HepG2 (cell line): ENCODE results near the gene UNC5CL. TPM values are rescaled to one million over a fixed set of nuclear protein-coding genes. Genes with fewer than 3 reads are reported as not detected.
A peak's percentile ranks its signal among the peaks of the same experiment; 100 is the strongest.

Experiments
- ATAC-seq: fragments of 200-7000 bp; cut with Tn5 transposase; 3 replicates; pipeline ENCODE4 v1.9.1; 2020; ENCODE audit warnings: mild to moderate bottlenecking, moderate library complexity
- BruUV-seq: library from RNA; stranded (reverse); fragments of 400-500 nt; replicated peaks from 2 replicates; lab custom pipeline; 2021; lab: Mats Ljungman, UMichigan
- CTCF ChIA-PET: fragments of 300-600 bp; formaldehyde crosslinking; extraction: SDS; loops from one replicate; lab custom pipeline; 2021; ENCODE audit warnings: low total read pairs, inconsistent platforms, low intra/inter-chr PET ratio; lab: Yijun Ruan, JAX
- POLR2A ChIA-PET: fragments of 350-600 bp; sonication (Branson Sonifier 250); formaldehyde crosslinking; loops from one replicate; lab custom pipeline; 2020; ENCODE audit warnings: antibody characterized with exemption, inconsistent platforms; lab: Yijun Ruan, JAX
- DNase-seq: peaks from one replicate; pipeline ENCODE4 v3.0.0-alpha.2; 2015; ENCODE audit warnings: low spot score
- FAIRE-seq: peaks from 3 replicates; lab custom pipeline; 2011; peaks lifted over from hg19 to GRCh38; lab: Jason Lieb, UNC
- H2AFZ ChIP-seq: one replicate; pipeline ENCODE4 v1.6.1; 2011; ENCODE audit warnings: low read length, inconsistent platforms
- H3K27ac ChIP-seq: fragments of 300-600 bp; 3 replicates; pipeline ENCODE4 v1.8.0; 2011; ENCODE audit warnings: mixed run types, mild to moderate bottlenecking, mixed read lengths, low read length, inconsistent platforms; ENCODE audit not compliant: insufficient read depth; ENCODE audit errors: extremely low read length
- H3K27me3 ChIP-seq, 2 experiments: fragments of 200-600 bp in 1 of 2; 2 replicates in 1 of 2; 3 replicates in 1 of 2; pipeline versions ENCODE4 v1.6.0 to v1.8.0; 2011; ENCODE audit warnings: low read length in 2 of 2, mild to moderate bottlenecking in 2 of 2, moderate library complexity in 2 of 2, inconsistent platforms in 1 of 2; ENCODE audit not compliant: insufficient read depth in 2 of 2, control insufficient read depth in 1 of 2
- H3K36me3 ChIP-seq, 2 experiments: fragments of 200-600 bp in 1 of 2; replicated peaks in 1 of 2; 2 replicates in 1 of 2; 3 replicates in 1 of 2; pipeline versions ENCODE4 v1.5.1 to v1.8.0; 2011; ENCODE audit warnings: low read length in 2 of 2, inconsistent platforms in 1 of 2; ENCODE audit not compliant: insufficient read depth in 2 of 2, control insufficient read depth in 1 of 2
- H3K4me1 ChIP-seq: 2 replicates; pipeline ENCODE4 v1.5.1; 2012; ENCODE audit warnings: low read length, inconsistent platforms; ENCODE audit not compliant: insufficient read depth
- H3K4me2 ChIP-seq: 2 replicates; pipeline ENCODE4 v1.6.0; 2011; ENCODE audit warnings: low read depth, low read length, inconsistent platforms
- H3K4me3 ChIP-seq, 3 experiments: fragments of 200-600 bp in 1 of 3; sonication (generic), shearing (Covaris generic) in 1 of 3; replicated peaks in 1 of 3; 2 replicates each; pipeline ENCODE4 v1.5.1; 2011 to 2016; ENCODE audit warnings: low read length in 3 of 3, inconsistent platforms in 2 of 3, low read depth in 2 of 3, mild to moderate bottlenecking in 2 of 3, control low read depth in 1 of 3, mixed read lengths in 1 of 3; ENCODE audit not compliant: insufficient read depth in 1 of 3
- H3K79me2 ChIP-seq: one replicate; pipeline ENCODE4 v1.6.1; 2011; ENCODE audit warnings: low read length, inconsistent platforms; ENCODE audit not compliant: insufficient read depth
- H3K9ac ChIP-seq: 2 replicates; pipeline ENCODE4 v1.6.0; 2011; ENCODE audit warnings: mild to moderate bottlenecking, low read depth, low read length, inconsistent platforms; ENCODE audit not compliant: insufficient read depth
- H3K9me3 ChIP-seq: 2 replicates; pipeline ENCODE4 v1.5.1; 2012; ENCODE audit warnings: mild to moderate bottlenecking, low read length
- H4K20me1 ChIP-seq: 2 replicates; pipeline ENCODE4 v1.6.0; 2011; ENCODE audit warnings: inconsistent platforms, mild to moderate bottlenecking, low read length, moderate library complexity; ENCODE audit not compliant: insufficient read depth
- HOXA3 ChIP-seq: sonication (generic); formaldehyde crosslinking; IDR thresholded peaks from 2 replicates; pipeline ENCODE4 v1.5.0; 2020; ENCODE audit warnings: missing genetic modification reagents
- MBD4 ChIP-seq: IDR thresholded peaks from 2 replicates; pipeline ENCODE4 v1.6.1; 2012; ENCODE audit warnings: low read length, inconsistent platforms, borderline replicate concordance
- MBNL3 ChIP-seq: fragments of 250-450 bp; sonication (Bioruptor Pico); conservative IDR thresholded peaks from 2 replicates; pipeline ENCODE4 v1.8.0; 2022; ENCODE audit warnings: mild to moderate bottlenecking, inconsistent platforms
- NFE2L2 ChIP-seq: fragments of 150-350 bp; IDR thresholded peaks from 2 replicates; pipeline ENCODE4 v1.6.1; 2014; ENCODE audit warnings: low read length
- NR2F6 ChIP-seq, 2 experiments: IDR thresholded peaks; 2 replicates each; pipeline ENCODE4 v1.6.1; 2016; ENCODE audit warnings: antibody characterized with exemption in 1 of 2, mild to moderate bottlenecking in 1 of 2
- NRL ChIP-seq: sonication (generic); formaldehyde crosslinking; IDR thresholded peaks from 2 replicates; pipeline ENCODE4 v1.5.0; 2020; ENCODE audit warnings: missing genetic modification reagents, mild to moderate bottlenecking, moderate library complexity, borderline replicate concordance
- RNF2 ChIP-seq: fragments of 450-650 bp; conservative IDR thresholded peaks from 2 replicates; pipeline ENCODE4 v1.6.1; 2016; ENCODE audit warnings: low read depth
- SP4 ChIP-seq: sonication (generic); formaldehyde crosslinking; IDR thresholded peaks from 2 replicates; pipeline ENCODE4 v1.8.1; 2023; ENCODE audit warnings: mild to moderate bottlenecking, missing genetic modification reagents
- TBX2 ChIP-seq: sonication (generic); formaldehyde crosslinking; IDR thresholded peaks from 2 replicates; pipeline ENCODE4 v1.5.0; 2020; ENCODE audit warnings: missing genetic modification reagents, mild to moderate bottlenecking, borderline replicate concordance
- TEAD2 ChIP-seq: sonication (generic); formaldehyde crosslinking; IDR thresholded peaks from 2 replicates; pipeline ENCODE4 v1.9.0; 2021; ENCODE audit warnings: missing genetic modification reagents
- ZNF124 ChIP-seq: sonication (generic); formaldehyde crosslinking; IDR thresholded peaks from 2 replicates; pipeline ENCODE4 v1.4.0; 2020; ENCODE audit warnings: missing genetic modification reagents
- ZNF431 ChIP-seq: sonication (generic); formaldehyde crosslinking; IDR thresholded peaks from 2 replicates; pipeline ENCODE4 v1.9.0; 2022; ENCODE audit warnings: missing genetic modification reagents, low read depth, mild to moderate bottlenecking, borderline replicate concordance
- ZNF562 ChIP-seq: sonication (generic); formaldehyde crosslinking; IDR thresholded peaks from 2 replicates; pipeline ENCODE4 v1.8.0; 2022; ENCODE audit warnings: missing genetic modification reagents, borderline replicate concordance
- ZNF564 ChIP-seq: sonication (generic); formaldehyde crosslinking; IDR thresholded peaks from 2 replicates; pipeline ENCODE4 v1.8.1; 2023; ENCODE audit warnings: mild to moderate bottlenecking, missing genetic modification reagents
- ZNF570 ChIP-seq: sonication (generic); formaldehyde crosslinking; IDR thresholded peaks from 2 replicates; pipeline ENCODE4 v1.4.0; 2020; ENCODE audit warnings: mild to moderate bottlenecking, missing genetic modification reagents, borderline replicate concordance
- WGBS: methylation state at CpG from one replicate; pipeline ENCODE4 v1.1.6; 2017; ENCODE audit warnings: low lambda C conversion rate; 5-methylcytosine and 5-hydroxymethylcytosine counted together
- in situ Hi-C: cut with HindIII; loops from 2 replicates; pipeline ENCODE4 v1.10.0; 2017; ENCODE audit warnings: low pct_unique_long_range_greater_than_20kb; ENCODE audit not compliant: extremely low pct_ligation_motif_present
- intact Hi-C: fragments of 100-400 bp; cut with micrococcal nuclease; formaldehyde crosslinking; loops from one replicate; pipeline ENCODE4 v1.10.0; 2022; ENCODE audit not compliant: unreplicated experiment
- polyA plus RNA-seq, 8 experiments: library from polyadenylated mRNA; depleted of rRNA in 3 of 8; stranded (reverse) in 7 of 8; unstranded in 1 of 8; fragments of >200 nt; fragmentation: Illumina TruSeq in 4 of 8; extraction: Trizol in 4 of 8; gene quantifications; 2 replicates each; pipeline versions ENCODE4 v1.2.1 to v1.2.3, GENCODE V29; 2011 to 2016; ENCODE audit warnings: low read depth in 4 of 8, missing spikeins in 1 of 8, mixed read lengths in 1 of 8; ENCODE audit not compliant: insufficient read depth in 1 of 8
- total RNA-seq, 5 experiments: library from RNA; depleted of rRNA; stranded (reverse); fragments of >200 nt; fragmentation: Illumina TruSeq; extraction: Trizol; gene quantifications; 2 replicates each; pipeline ENCODE4 v1.2.3, GENCODE V29; 2016; ENCODE audit warnings: low read depth in 1 of 5
- TF ChIP-seq, protein P1 (sequence below): sonication (generic); formaldehyde crosslinking; IDR thresholded peaks from 2 replicates; pipeline ENCODE4 v1.8.1; 2023; ENCODE audit warnings: mild to moderate bottlenecking, moderate library complexity, missing genetic modification reagents
- TF ChIP-seq, protein P2 (sequence below): sonication (generic); formaldehyde crosslinking; IDR thresholded peaks from 2 replicates; pipeline ENCODE4 v1.4.0; 2020; ENCODE audit warnings: low read depth, mild to moderate bottlenecking, missing genetic modification reagents
- TF ChIP-seq, protein P3 (sequence below): sonication (generic); formaldehyde crosslinking; IDR thresholded peaks from 2 replicates; pipeline ENCODE4 v1.5.0; 2020; ENCODE audit warnings: mild to moderate bottlenecking, missing genetic modification reagents
- TF ChIP-seq, protein P4 (sequence below): IDR thresholded peaks from 2 replicates; pipeline ENCODE4 v1.6.1; 2012; ENCODE audit warnings: low read depth, low read length, improper control_type of control experiment

Gene UNC5CL
- total and polyA plus RNA-seq, 2 of the 13 experiments (the other 11 are each of a cell fraction or from before 2014, with no cell fraction given) = 2.4 to 2.5 TPM

DNA sequence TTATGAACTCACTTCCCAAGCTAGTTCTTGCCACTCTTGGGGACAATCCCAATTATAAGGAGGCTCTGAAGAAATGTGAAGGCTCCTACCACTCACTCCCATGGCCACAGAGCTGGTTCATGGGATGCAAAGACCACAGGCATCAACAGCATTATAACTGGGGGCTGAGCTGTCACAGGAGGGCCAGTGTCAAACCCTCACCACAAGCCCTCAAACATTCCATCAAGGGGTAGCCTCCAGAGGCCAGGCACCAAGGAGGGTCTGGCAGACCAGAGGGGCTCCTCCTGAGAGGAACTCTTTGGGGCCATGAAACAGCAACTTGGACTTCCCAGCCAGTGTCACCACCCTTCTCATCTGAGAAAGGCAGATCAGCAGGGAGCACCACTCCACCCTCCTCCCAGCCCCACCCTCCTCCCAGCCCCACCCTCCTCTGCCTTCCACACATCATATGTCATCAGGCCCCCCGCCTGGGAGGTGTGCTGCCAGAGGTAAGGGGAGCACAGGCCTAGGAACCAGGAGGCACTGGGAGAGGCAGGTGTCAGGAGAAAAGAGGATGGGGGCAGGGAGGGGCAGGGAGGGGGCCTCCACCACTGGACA, 2.0 kb upstream of the UNC5CL start:
- CTCF ChIA-PET = interaction anchor here (3.3 kb wide), 1 partner anchor 24 kb away, joined by 25 read pairs; no protein-coding TSS in a partner anchor
- in situ Hi-C loops = loop anchor here (25.0 kb wide), 1 partner anchor 704 kb away; no protein-coding TSS in a partner anchor
- peak; percentile 2; the same call in 1 of the 2 replicates for TF ChIP-seq ZNF124 (CRISPR knock-in tag)
- peak; percentile 5; the same call in 1 of the 2 replicates for TF ChIP-seq ZNF564 (CRISPR knock-in tag)
- peak; percentile 9; the same call in 1 of the 2 replicates for TF ChIP-seq SP4 (CRISPR knock-in tag)
- TF ChIP-seq ZNF431 (CRISPR knock-in tag) = peak; percentile 24; the same call in 1 of the 2 replicates
- no peak for TF ChIP-seq TEAD2
- TF ChIP-seq NRL = peak; percentile 64; the same call in 1 of the 2 replicates
- TF ChIP-seq, protein P1, sequence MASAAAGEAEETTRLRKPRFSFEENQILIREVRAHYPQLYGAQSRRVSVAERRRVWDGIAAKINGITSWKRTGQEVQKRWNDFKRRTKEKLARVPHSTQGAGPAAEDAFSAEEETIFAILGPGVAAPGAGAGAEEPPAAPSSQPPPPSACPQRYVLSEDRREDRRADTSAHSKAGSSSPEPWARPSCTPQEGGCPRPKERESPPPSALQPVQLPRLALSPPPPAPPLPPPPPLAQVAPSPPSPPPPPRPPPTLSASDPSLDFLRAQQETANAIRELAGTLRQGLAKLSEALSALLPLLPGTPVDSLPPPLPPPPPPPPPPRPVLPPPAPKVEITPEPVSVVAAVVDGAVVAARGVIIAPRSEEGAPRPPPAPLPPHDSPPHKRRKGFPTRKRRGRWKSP (CRISPR knock-in tag) = 0 out of 2 replicates have a peak, but pooled peaks have one; percentile 40
- no peak for TF ChIP-seq ZNF562 (CRISPR knock-in tag)
- no peak for TF ChIP-seq TBX2 (CRISPR knock-in tag)
- TF ChIP-seq MBNL3 = no peak
- 0 out of 2 replicates have a peak, but pooled peaks have one; percentile 0 for TF ChIP-seq NFE2L2
- TF ChIP-seq, protein P2, sequence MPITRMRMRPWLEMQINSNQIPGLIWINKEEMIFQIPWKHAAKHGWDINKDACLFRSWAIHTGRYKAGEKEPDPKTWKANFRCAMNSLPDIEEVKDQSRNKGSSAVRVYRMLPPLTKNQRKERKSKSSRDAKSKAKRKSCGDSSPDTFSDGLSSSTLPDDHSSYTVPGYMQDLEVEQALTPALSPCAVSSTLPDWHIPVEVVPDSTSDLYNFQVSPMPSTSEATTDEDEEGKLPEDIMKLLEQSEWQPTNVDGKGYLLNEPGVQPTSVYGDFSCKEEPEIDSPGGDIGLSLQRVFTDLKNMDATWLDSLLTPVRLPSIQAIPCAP (CRISPR knock-in tag) = no peak
- TF ChIP-seq HOXA3 (CRISPR knock-in tag) = no peak
- TF ChIP-seq, protein P3, sequence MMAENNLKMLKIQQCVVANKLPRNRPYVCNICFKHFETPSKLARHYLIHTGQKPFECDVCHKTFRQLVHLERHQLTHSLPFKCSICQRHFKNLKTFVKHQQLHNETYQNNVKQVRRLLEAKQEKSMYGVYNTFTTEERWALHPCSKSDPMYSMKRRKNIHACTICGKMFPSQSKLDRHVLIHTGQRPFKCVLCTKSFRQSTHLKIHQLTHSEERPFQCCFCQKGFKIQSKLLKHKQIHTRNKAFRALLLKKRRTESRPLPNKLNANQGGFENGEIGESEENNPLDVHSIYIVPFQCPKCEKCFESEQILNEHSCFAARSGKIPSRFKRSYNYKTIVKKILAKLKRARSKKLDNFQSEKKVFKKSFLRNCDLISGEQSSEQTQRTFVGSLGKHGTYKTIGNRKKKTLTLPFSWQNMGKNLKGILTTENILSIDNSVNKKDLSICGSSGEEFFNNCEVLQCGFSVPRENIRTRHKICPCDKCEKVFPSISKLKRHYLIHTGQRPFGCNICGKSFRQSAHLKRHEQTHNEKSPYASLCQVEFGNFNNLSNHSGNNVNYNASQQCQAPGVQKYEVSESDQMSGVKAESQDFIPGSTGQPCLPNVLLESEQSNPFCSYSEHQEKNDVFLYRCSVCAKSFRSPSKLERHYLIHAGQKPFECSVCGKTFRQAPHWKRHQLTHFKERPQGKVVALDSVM (CRISPR knock-in tag) = no peak
- no peak for TF ChIP-seq NR2F6 (IDR thresholded peaks at IDR 0.05)
- no peak for TF ChIP-seq NR2F6 (CRISPR knock-in tag; IDR thresholded peaks at IDR 0.05)
- TF ChIP-seq, protein P4, sequence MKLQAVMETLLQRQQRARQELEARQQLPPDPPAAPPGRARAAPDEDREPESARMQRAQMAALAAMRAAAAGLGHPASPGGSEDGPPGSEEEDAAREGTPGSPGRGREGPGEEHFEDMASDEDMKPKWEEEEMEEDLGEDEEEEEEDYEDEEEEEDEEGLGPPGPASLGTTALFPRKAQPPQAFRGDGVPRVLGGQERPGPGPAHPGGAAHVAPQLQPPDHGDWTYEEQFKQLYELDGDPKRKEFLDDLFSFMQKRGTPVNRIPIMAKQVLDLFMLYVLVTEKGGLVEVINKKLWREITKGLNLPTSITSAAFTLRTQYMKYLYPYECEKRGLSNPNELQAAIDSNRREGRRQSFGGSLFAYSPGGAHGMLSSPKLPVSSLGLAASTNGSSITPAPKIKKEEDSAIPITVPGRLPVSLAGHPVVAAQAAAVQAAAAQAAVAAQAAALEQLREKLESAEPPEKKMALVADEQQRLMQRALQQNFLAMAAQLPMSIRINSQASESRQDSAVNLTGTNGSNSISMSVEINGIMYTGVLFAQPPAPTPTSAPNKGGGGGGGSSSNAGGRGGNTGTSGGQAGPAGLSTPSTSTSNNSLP = no peak
- TF ChIP-seq MBD4 = no peak
- no peak for TF ChIP-seq RNF2
- TF ChIP-seq ZNF570 (CRISPR knock-in tag) = no peak

More for the DNA sequence above, 2.0 kb upstream of the UNC5CL start:
- FAIRE-seq (no peak), ATAC-seq (no peak; the same call in 2 of the 3 replicates), DNase-seq (no peak)
- Histone ChIP-seq H3K27me3 (no peaks in the 10 kb centered on the region), H3K4me3 (peak overlapping the region in 1 of 3 experiments; percentile 64; a peak in 1 of 6 replicates), H3K4me2 (peak overlapping the region; percentile 79), H3K4me1 (peaks cover 80% of the 10 kb centered on the region), H3K9ac (peak overlapping the region; percentile 73), H3K27ac (peak overlapping the region; percentile 94), H2AFZ (no peak overlapping the region), H3K9me3 (no peaks in the 10 kb centered on the region), H4K20me1 (no peaks in the 10 kb centered on the region), H3K36me3 (no peaks in the 10 kb centered on the region), H3K79me2 (no peaks in the 10 kb centered on the region)
- BruUV-seq = no TSS peak
- intact Hi-C loops = loop anchor here (1.0 to 5.0 kb wide), 2 partner anchors 24 to 44 kb away; no protein-coding TSS in a partner anchor
- POLR2A ChIA-PET = interaction anchor here (0.8 to 4.2 kb wide), 17 partner anchors 9 to 479 kb away, joined by 3 to 59 read pairs (median 10); partner anchors contain the start of genes APOBEC2, NFYA and OARD1
- 48% methylated on average over 1 of the region's 1 CpG for WGBS
